GM18870 (cell line): ENCODE data around the gene STX1B.
"Not testable (repeated sequence)": the region's sequence is repeated elsewhere in the genome, so short reads cannot be mapped to it uniquely, and the experiment has no call there.

Experiments
- ATAC-seq: cut with Tn5 transposase; IDR thresholded peaks from one replicate; pipeline ENCODE4 v1.9.1; 2021; ENCODE audit warnings: moderate library complexity; ENCODE audit not compliant: unreplicated experiment

The STX1B gene

GRCh38 chr16:31016018-31016417, 5.6 kb upstream of the STX1B start:
- no peak for ATAC-seq

GRCh38 chr16:31013292-31013691, 2.9 kb upstream of the STX1B start:
- not testable (repeated sequence) for ATAC-seq

GRCh38 chr16:31011815-31012214, 1.4 kb upstream of the STX1B start:
- not testable (repeated sequence) for ATAC-seq

- ATAC-seq = no peak
Measured at GRCh38 chr16:31009894-31010584, 399 bp downstream of the STX1B start.

GRCh38 chr16:31009120-31009519, 1.3 kb downstream of the STX1B start:
- no peak for ATAC-seq

GRCh38 chr16:31008551-31008950, 1.9 kb downstream of the STX1B start:
- no peak for ATAC-seq

- ATAC-seq = no peak
Measured at GRCh38 chr16:31008149-31008548, 2.3 kb downstream of the STX1B start.

- no peak for ATAC-seq
Measured at GRCh38 chr16:31007684-31008083, 2.8 kb downstream of the STX1B start.

- ATAC-seq = no peak
Measured at GRCh38 chr16:31006589-31006988, 3.8 kb downstream of the STX1B start.

- ATAC-seq = no peak
Measured at GRCh38 chr16:31006086-31006385, 4.4 kb downstream of the STX1B start.

GRCh38 chr16:31005350-31006085, 4.9 kb downstream of the STX1B start:
- ATAC-seq = no peak

GRCh38 chr16:31004658-31005057, 5.8 kb downstream of the STX1B start:
- no peak for ATAC-seq

- ATAC-seq = no peak
Measured at GRCh38 chr16:31003744-31004143, 6.7 kb downstream of the STX1B start.

GRCh38 chr16:31002862-31003341, 7.5 kb downstream of the STX1B start:
- no peak for ATAC-seq

- no peak for ATAC-seq
Measured at GRCh38 chr16:31002250-31002700, 8.2 kb downstream of the STX1B start.

- ATAC-seq = no peak
Measured at GRCh38 chr16:31001507-31002249, 8.8 kb downstream of the STX1B start.

- ATAC-seq = no peak
Measured at GRCh38 chr16:31000671-31001382, 9.6 kb downstream of the STX1B start.

- ATAC-seq = no peak
Measured at GRCh38 chr16:30998852-30999761, 11.3 kb downstream of the STX1B start.

GRCh38 chr16:30997725-30998711, 12.4 kb downstream of the STX1B start:
- ATAC-seq = no peak
